Small intestine (tissue), 7 donors: Measurements from ENCODE around the gene FNDC3B. TPM values are rescaled to one million over a fixed set of nuclear protein-coding genes. Genes with fewer than 3 reads are reported as not detected.

Experiments
- DNase-seq, 2 donors: peaks; one replicate each; pipeline versions ENCODE4 v3.0.0 to v3.0.0-alpha.2; 2013
- FAIRE-seq: peaks from 2 replicates; lab custom pipeline; 2012; peaks lifted over from hg19 to GRCh38; lab: Jason Lieb, UNC
- H3K27ac ChIP-seq, 3 donors: one replicate each; pipeline ENCODE4 v1.5.1; 2013; ENCODE audit warnings: low read length in 2 of 3, mild to moderate bottlenecking in 2 of 3, control low read depth in 1 of 3, inconsistent platforms in 1 of 3, low read depth in 1 of 3, moderate library complexity in 1 of 3
- H3K27me3 ChIP-seq, 3 donors: one replicate each; pipeline ENCODE4 v1.6.1; 2013; ENCODE audit warnings: low read length in 3 of 3, inconsistent platforms in 1 of 3; ENCODE audit not compliant: control insufficient read depth in 3 of 3, insufficient read depth in 3 of 3
- H3K36me3 ChIP-seq, 3 donors: one replicate each; pipeline ENCODE4 v1.6.1; 2013; ENCODE audit warnings: low read length in 3 of 3, inconsistent platforms in 1 of 3, low read depth in 1 of 3, mild to moderate bottlenecking in 1 of 3, moderate library complexity in 1 of 3; ENCODE audit not compliant: control insufficient read depth in 3 of 3, insufficient read depth in 2 of 3
- H3K4me1 ChIP-seq, 3 donors: one replicate each; pipeline ENCODE4 v1.6.1; 2013; ENCODE audit warnings: low read length in 2 of 3, inconsistent platforms in 1 of 3, low read depth in 1 of 3, mild to moderate bottlenecking in 1 of 3, moderate library complexity in 1 of 3; ENCODE audit not compliant: control insufficient read depth in 3 of 3, insufficient read depth in 2 of 3
- H3K4me3 ChIP-seq, 3 donors: one replicate each; pipeline ENCODE4 v1.5.1; 2013; ENCODE audit warnings: low read length in 3 of 3, control low read depth in 1 of 3, inconsistent platforms in 1 of 3, low read depth in 1 of 3, mild to moderate bottlenecking in 1 of 3, moderate library complexity in 1 of 3
- H3K9me3 ChIP-seq, 2 donors: one replicate each; pipeline ENCODE4 v1.6.1; 2013; ENCODE audit warnings: low read depth in 1 of 2, low read length in 1 of 2; ENCODE audit not compliant: control insufficient read depth in 2 of 2, insufficient read depth in 1 of 2
- WGBS, 3 donors: extraction: QIAGEN DNeasy Blood & Tissue Kit; methylation state at CpG; one replicate each; pipeline ENCODE4 v1.1.7; 2013; 5-methylcytosine and 5-hydroxymethylcytosine counted together
- polyA plus RNA-seq, 4 donors: library from polyadenylated mRNA; stranded (reverse) in 3 of 4; unstranded in 1 of 4; fragments of 200-250 nt in 3 of 4; fragments of 120-200 nt in 1 of 4; gene quantifications; one replicate each; pipeline versions ENCODE4 v1.2.1 to v1.2.3, GENCODE V29; 2013
- donor health status: healthy with polysubstance abuse.
- donor health status: control.
- donor health status: control.
- donor health status: Bipolar disorder and iron deficiency.
- donor health status: healthy.

Gene FNDC3B
- polyA plus RNA-seq, 4 donors, result 6.0 to 24.7 (median 10.1) TPM

DNA sequence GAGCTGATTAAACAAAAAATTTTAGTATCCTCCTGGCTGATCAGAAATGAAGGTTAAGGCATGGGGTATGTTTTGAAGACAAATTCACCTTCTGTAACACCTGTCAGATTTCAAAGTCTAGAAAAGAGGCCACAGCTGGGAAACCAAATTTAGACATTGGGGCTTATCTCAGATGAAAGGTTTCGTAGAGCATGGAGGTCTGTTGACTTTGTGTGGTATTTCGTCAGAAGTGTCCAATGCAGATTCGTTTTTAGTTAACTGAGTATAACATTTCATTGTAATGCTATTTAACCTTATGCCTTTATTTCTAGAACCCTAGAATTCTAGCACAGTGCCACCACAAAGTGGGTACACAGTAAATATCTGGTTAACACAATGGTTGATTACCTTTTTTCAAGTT is 61.7 kb downstream of the FNDC3B start:
- FAIRE-seq, result no peak
- Histone ChIP-seq H3K4me1 (peaks cover 3 to 16% (median 12%) of the 10 kb centered on the region in 3 donors), H3K36me3 (peaks cover 0 to 3% (median 0%) of the 10 kb centered on the region in 3 donors), H3K27ac (no peak overlapping the region), H3K9me3 (no peaks in the 10 kb centered on the region), H3K27me3 (no peaks in the 10 kb centered on the region), H3K4me3 (no peak overlapping the region)
- DNase-seq, result no peak
- 46 to 64% (median 48%) methylated on average over 3 of the region's 3 CpGs for WGBS, 3 donors

DNA sequence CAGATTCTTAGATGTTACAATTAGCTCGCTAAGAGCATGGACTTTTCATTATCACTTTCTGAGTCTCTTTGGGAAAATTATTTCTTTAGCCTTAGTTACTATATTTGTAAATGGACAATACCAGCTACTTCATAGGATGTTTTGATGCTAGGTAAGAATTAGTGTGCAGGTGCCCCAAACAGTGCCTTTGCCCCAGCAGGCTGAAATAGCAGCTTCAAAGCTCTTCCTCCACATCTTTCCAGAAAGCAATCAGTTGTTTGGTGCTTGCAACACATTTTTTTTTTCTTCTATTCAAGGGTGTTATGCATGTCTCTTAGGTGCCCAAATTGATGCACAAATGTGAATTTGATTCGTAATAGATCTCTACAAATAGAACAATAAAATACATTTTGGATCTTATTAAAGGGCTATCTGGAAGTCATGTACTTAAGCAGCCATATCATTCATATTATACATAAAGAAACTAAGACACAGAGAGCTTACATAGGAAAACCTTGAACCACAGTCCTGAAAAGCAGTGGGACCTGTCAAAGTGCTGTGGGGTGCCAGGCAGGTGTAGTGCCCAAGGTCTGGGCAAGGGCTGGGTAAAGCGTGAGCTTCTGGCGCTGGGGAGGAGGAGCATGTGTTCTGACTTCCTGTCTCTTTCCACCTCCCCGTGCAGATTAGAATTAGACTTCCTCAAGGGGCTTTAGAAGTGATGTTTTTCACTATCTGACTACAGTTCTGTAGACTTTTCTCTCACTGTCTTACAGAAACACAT is 62.9 kb downstream of the FNDC3B start:
- H3K4me1 ChIP-seq, result peaks cover 0 to 8% (median 6%) of the 10 kb centered on the region in 3 donors
- H3K4me3 ChIP-seq, result no peak overlapping the region
- DNase-seq (no peak), FAIRE-seq (no peak)
- no peaks in the 10 kb centered on the region for H3K27me3 ChIP-seq
- H3K36me3 ChIP-seq, result peaks cover 0 to 5% (median 0%) of the 10 kb centered on the region in 3 donors
- peak overlapping the region in 1 of 3 donors; percentile 63 for H3K27ac ChIP-seq
- no peaks in the 10 kb centered on the region for H3K9me3 ChIP-seq
- WGBS, 3 donors, result 62 to 72% (median 72%) methylated on average over 5 of the region's 5 CpGs

- 30 to 47% (median 39%) methylated on average over 3 of the region's 3 CpGs for WGBS, 3 donors
- Histone ChIP-seq H3K4me1 (peaks cover 0 to 8% (median 4%) of the 10 kb centered on the region in 3 donors), H3K36me3 (peaks cover 0 to 5% (median 0%) of the 10 kb centered on the region in 3 donors), H3K9me3 (no peaks in the 10 kb centered on the region), H3K27ac (no peak overlapping the region), H3K27me3 (no peaks in the 10 kb centered on the region), H3K4me3 (no peak overlapping the region)
- DNase-seq, result no peak
- FAIRE-seq, result no peak
Observed at GRCh38 chr3:172102883-172103310, 63.5 kb downstream of the FNDC3B start.

DNA sequence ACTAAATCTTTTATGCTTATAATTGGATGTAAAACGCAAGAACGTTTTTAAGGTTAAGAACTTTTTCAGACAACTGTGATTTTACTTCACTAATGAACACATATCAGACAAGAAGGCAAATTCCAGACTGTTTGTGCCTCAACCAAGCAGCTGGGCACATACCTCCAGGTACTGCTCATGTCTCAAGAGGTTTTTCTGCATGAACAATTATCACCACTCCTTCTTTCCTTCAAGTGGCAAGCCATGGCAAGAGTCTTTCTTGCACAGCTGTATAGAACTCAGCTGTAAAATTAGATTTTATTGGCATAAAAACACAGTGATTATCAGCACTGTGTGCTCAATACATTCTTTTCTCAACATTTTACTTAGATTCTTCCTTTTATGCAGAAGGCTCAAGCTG is 64.3 kb downstream of the FNDC3B start:
- Histone ChIP-seq H3K36me3 (peaks cover 0 to 3% (median 0%) of the 10 kb centered on the region in 3 donors), H3K4me3 (no peak overlapping the region), H3K4me1 (peaks cover 0 to 6% (median 0%) of the 10 kb centered on the region in 3 donors), H3K9me3 (no peaks in the 10 kb centered on the region), H3K27ac (no peak overlapping the region), H3K27me3 (no peaks in the 10 kb centered on the region)
- DNase-seq, result no peak
- no peak for FAIRE-seq
- 62 to 79% (median 78%) methylated on average over 2 of the region's 2 CpGs for WGBS, 3 donors

DNA sequence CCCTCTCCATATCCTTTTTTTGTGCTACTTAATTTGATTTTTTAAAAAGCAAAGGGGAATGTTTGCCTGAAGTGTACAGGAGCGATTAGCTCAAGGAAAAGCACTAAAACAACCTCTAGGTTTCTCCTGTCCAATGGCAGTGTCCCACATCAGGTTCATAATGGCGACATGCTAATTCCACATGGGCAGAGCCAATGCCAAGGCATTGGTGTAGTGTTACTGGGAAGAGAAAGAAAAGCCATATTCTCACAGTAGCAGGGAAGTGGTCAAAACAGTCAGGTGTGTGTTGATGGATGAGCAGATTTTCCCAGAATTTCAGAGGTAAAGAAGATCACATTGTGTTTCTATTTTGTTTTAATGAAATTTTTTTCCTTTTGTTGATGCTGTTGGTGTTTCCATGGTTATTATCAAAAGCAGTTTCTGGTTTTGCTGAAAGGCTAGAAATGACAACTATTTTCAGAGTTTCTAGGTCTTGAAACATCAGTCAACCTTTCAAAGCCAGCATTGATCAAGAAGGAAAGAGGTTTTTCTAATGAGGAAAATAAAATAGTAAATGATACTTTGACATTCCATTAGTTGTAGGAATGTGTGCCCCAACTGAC is 65.2 kb downstream of the FNDC3B start:
- H3K9me3 ChIP-seq, result no peaks in the 10 kb centered on the region
- H3K27me3 ChIP-seq, result no peaks in the 10 kb centered on the region
- no peak for DNase-seq
- 91 to 95% (median 93%) methylated on average over 2 of the region's 2 CpGs for WGBS, 3 donors
- H3K4me3 ChIP-seq, result no peak overlapping the region
- peaks cover 0 to 4% (median 0%) of the 10 kb centered on the region in 3 donors for H3K4me1 ChIP-seq
- no peak for FAIRE-seq
- H3K36me3 ChIP-seq, result peaks cover 0 to 2% (median 0%) of the 10 kb centered on the region in 3 donors
- H3K27ac ChIP-seq, result no peak overlapping the region

DNA sequence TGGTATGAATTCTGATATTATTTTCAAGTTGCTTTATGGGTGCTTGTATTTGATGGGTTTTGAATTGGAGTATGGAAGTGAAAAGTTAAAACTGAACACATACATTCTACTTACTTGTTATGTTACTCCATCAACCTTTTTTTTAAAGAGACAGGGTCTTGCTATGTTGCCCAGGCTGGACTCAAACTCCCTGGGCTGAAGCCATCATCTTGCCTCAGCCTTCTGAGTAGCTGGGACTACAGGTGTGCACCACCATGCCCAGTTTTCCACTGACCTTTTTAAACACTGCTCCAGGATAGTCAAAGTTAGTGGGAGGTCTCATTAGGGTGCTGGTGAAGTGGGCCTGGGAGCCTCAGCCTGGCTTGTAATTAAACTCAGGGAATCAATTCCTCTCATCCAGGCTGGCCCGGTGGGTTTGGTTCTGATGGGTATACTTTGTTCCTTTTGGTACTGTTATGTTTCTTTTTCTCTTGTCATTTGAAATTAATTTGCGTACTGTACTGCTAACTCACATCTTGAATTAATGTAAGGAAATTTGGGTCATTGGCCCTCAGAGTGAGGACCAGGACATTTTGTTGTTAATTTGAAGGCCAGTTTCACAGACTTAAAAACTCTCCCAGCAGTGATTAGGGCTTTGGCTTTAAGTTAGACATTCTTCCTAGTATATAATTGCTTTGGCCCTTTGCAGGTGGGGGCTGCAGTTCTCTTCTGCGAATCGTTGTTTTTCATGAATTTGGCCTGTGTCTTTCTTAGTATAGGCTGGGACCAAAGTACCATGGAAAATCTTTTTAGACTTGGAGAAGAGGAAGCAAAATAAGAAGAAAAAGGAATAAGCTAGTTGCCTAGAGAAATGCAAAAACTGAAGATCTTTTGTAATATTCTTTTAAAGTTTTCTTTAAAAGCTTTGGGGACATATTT is 66.9 kb downstream of the FNDC3B start:
- WGBS, 3 donors, result 89 to 94% (median 93%) methylated on average over 4 of the region's 4 CpGs
- FAIRE-seq (no peak), DNase-seq (no peak)
- Histone ChIP-seq H3K27ac (peak overlapping the region in 1 of 3 donors; percentile 66), H3K27me3 (no peaks in the 10 kb centered on the region), H3K36me3 (peaks cover 0 to 2% (median 0%) of the 10 kb centered on the region in 3 donors), H3K4me3 (no peak overlapping the region), H3K4me1 (peaks cover 0 to 2% (median 2%) of the 10 kb centered on the region in 3 donors), H3K9me3 (no peaks in the 10 kb centered on the region)

DNA sequence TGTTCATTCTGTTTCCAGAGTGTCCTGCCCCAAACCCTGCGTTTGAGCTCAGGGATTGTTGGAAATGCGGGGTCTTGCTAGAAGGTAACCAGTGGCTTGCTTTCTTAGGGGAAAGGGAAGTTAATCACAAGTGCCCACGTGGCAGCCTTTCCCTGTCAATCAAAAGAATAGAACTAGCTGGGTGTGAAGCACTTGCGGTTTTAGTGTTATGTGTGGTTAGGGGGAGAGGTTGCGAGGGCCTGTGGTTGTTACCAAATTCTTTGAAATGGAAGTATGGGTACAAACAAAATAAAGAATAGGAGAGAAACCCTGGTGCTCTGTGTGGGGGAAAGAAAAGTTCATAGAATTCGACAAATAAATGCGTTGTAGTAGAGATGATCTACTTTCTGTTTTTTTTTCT is 67.6 kb downstream of the FNDC3B start:
- no peaks in the 10 kb centered on the region for H3K9me3 ChIP-seq
- peaks cover 0 to 2% (median 0%) of the 10 kb centered on the region in 3 donors for H3K36me3 ChIP-seq
- no peaks in the 10 kb centered on the region for H3K27me3 ChIP-seq
- FAIRE-seq, result no peak
- H3K27ac ChIP-seq, result peak overlapping the region in 1 of 3 donors; percentile 72
- H3K4me3 ChIP-seq, result no peak overlapping the region
- DNase-seq, result peak in 1 of 2 donors; percentile 59
- WGBS, 3 donors, result 63 to 80% (median 64%) methylated on average over 7 of the region's 7 CpGs
- peaks cover 0 to 2% (median 2%) of the 10 kb centered on the region in 3 donors for H3K4me1 ChIP-seq

DNA sequence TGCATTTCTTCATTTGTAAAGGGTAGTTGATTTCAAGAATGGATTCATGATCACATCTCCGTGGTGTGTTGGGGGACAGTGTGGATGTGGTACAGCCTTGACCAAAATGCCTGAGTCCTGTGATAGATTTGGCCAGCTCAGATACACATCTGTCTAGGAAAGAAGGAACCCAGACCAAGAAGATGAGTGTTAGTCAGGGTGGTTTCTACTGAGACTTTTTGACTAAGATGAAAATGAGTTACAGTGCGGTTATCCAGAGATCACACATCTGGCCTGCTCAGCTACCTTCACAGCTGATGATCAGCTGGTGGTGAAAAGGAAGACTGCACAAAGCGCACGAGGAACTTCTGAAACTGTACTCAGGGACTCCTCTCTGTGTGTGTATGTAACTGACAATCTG is 68.0 kb downstream of the FNDC3B start:
- WGBS, 3 donors, result 66 to 85% (median 67%) methylated on average over 4 of the region's 4 CpGs
- no peak for FAIRE-seq
- peak overlapping the region in 1 of 3 donors; percentile 72 for H3K27ac ChIP-seq

More for the DNA sequence above, 68.0 kb downstream of the FNDC3B start:
- no peak for DNase-seq
- Histone ChIP-seq H3K27me3 (no peaks in the 10 kb centered on the region), H3K36me3 (peaks cover 0 to 4% (median 0%) of the 10 kb centered on the region in 3 donors), H3K4me3 (no peak overlapping the region), H3K9me3 (no peaks in the 10 kb centered on the region), H3K4me1 (peaks cover 0 to 2% (median 2%) of the 10 kb centered on the region in 3 donors)
